Measurements from ENCODE around the gene MFNG. TPM values are rescaled to one million over a fixed set of nuclear protein-coding genes. Genes with fewer than 3 reads are reported as not detected.

Gene MFNG
- total RNA-seq, 1 donor from 2014 or later = 2.3 TPM

- H3K4me3 Mint-ChIP-seq = no peak overlapping the region
- Histone ChIP-seq H3K4me2 (no peak overlapping the region), H3K9me3 (ENCODE audit: low read depth) (no peaks in the 10 kb centered on the region), H4K20me1 (ENCODE audit: low read depth) (no peaks in the 10 kb centered on the region), H3K36me3 (no peaks in the 10 kb centered on the region), H3K4me3 (no peak overlapping the region), H3K4me1 (no peaks in the 10 kb centered on the region), H3K79me2 (ENCODE audit: low read depth) (no peaks in the 10 kb centered on the region), H2AFZ (replicated peaks) (no peak overlapping the region), H3K27me3 (no peaks in the 10 kb centered on the region), H3K27ac (no peak overlapping the region), H3F3A (ENCODE audit: low read depth) (no peaks in the 10 kb centered on the region), H3K9ac (no peak overlapping the region)
- peaks cover 2% of the 10 kb centered on the region for H3K36me3 Mint-ChIP-seq
- peak overlapping the region; percentile 89 for H3K27ac Mint-ChIP-seq
- H3K4me1 Mint-ChIP-seq = peaks cover 33% of the 10 kb centered on the region
- no peak for TF ChIP-seq EZH2phosphoT487 (IDR thresholded peaks at IDR 0.05)
- TF ChIP-seq EZH2 (IDR thresholded peaks at IDR 0.05) = no peak
- TF ChIP-seq, protein P1, sequence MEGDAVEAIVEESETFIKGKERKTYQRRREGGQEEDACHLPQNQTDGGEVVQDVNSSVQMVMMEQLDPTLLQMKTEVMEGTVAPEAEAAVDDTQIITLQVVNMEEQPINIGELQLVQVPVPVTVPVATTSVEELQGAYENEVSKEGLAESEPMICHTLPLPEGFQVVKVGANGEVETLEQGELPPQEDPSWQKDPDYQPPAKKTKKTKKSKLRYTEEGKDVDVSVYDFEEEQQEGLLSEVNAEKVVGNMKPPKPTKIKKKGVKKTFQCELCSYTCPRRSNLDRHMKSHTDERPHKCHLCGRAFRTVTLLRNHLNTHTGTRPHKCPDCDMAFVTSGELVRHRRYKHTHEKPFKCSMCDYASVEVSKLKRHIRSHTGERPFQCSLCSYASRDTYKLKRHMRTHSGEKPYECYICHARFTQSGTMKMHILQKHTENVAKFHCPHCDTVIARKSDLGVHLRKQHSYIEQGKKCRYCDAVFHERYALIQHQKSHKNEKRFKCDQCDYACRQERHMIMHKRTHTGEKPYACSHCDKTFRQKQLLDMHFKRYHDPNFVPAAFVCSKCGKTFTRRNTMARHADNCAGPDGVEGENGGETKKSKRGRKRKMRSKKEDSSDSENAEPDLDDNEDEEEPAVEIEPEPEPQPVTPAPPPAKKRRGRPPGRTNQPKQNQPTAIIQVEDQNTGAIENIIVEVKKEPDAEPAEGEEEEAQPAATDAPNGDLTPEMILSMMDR (IDR thresholded peaks at IDR 0.05) = peak; percentile 64
- peak; percentile 70 for DNase-seq (ENCODE audit: low spot score)
- no peaks in the 10 kb centered on the region for H3K9me3 Mint-ChIP-seq
- peaks cover 16% of the 10 kb centered on the region for H3K27me3 Mint-ChIP-seq (ENCODE audit: insufficient read depth, low read depth)
Measured at GRCh38 chr22:37492428-37493344, 6.5 kb upstream of the MFNG start.

GRCh38 chr22:37491559-37492427 is 5.6 kb upstream of the MFNG start:
- H4K20me1 ChIP-seq (ENCODE audit: low read depth) = no peaks in the 10 kb centered on the region
- Mint-ChIP-seq H3K36me3 (no peaks in the 10 kb centered on the region), H3K4me1 (peaks cover 36% of the 10 kb centered on the region), H3K9me3 (no peaks in the 10 kb centered on the region), H3K27ac (no peak overlapping the region), H3K4me3 (no peak overlapping the region), H3K27me3 (ENCODE audit: insufficient read depth, low read depth) (peaks cover 15% of the 10 kb centered on the region)
- H3K27me3 ChIP-seq = no peaks in the 10 kb centered on the region
- H3K9me3 ChIP-seq (ENCODE audit: low read depth) = no peaks in the 10 kb centered on the region
- no peak for TF ChIP-seq EZH2 (IDR thresholded peaks at IDR 0.05)
- TF ChIP-seq, protein P1 (IDR thresholded peaks at IDR 0.05) = no peak
- TF ChIP-seq EZH2phosphoT487 (IDR thresholded peaks at IDR 0.05) = no peak
- no peak overlapping the region for H3K9ac ChIP-seq
- H3K79me2 ChIP-seq (ENCODE audit: low read depth) = no peaks in the 10 kb centered on the region
- no peak overlapping the region for H3K27ac ChIP-seq
- H3K4me1 ChIP-seq = peaks cover 9% of the 10 kb centered on the region
- no peak overlapping the region for H3K4me3 ChIP-seq
- DNase-seq (ENCODE audit: low spot score) = no peak
- H3K4me2 ChIP-seq = no peak overlapping the region
- H3F3A ChIP-seq (ENCODE audit: low read depth) = peaks cover 3% of the 10 kb centered on the region
- no peaks in the 10 kb centered on the region for H3K36me3 ChIP-seq
- no peak overlapping the region for H2AFZ ChIP-seq (replicated peaks)

DNA sequence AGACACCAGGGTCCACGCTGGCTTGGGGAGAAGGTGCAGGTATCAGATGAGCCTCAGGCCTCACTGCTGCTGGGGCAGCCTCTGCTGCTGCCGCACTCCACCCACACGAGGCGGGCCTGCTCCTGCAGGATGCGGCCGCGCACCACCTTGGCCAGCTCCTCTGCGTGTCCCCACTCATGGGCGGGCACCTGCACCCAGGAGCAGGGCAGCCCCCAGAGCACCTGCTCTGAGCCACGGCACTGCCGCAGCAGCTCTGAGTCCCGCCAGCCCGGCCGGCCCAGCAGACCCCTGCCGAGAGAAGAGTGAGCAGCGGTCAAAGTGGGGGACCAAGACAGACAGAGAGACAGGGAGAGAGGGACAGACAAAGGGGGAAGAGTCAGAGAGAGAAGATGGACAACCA is 4.9 kb upstream of the MFNG start:
- DNase-seq (ENCODE audit: low spot score) = no peak
- H3K4me3 ChIP-seq = no peak overlapping the region
- peaks cover 8% of the 10 kb centered on the region for H3F3A ChIP-seq (ENCODE audit: low read depth)
- H3K27me3 ChIP-seq = no peaks in the 10 kb centered on the region
- Mint-ChIP-seq H3K4me1 (peaks cover 38% of the 10 kb centered on the region), H3K27ac (peak overlapping the region; percentile 64), H3K4me3 (no peak overlapping the region), H3K9me3 (no peaks in the 10 kb centered on the region), H3K27me3 (ENCODE audit: insufficient read depth, low read depth) (peaks cover 17% of the 10 kb centered on the region), H3K36me3 (no peaks in the 10 kb centered on the region)
- no peak overlapping the region for H3K27ac ChIP-seq
- no peaks in the 10 kb centered on the region for H3K9me3 ChIP-seq (ENCODE audit: low read depth)
- no peak overlapping the region for H3K9ac ChIP-seq
- no peaks in the 10 kb centered on the region for H3K79me2 ChIP-seq (ENCODE audit: low read depth)
- no peak overlapping the region for H2AFZ ChIP-seq (replicated peaks)
- H4K20me1 ChIP-seq (ENCODE audit: low read depth) = no peaks in the 10 kb centered on the region
- no peak overlapping the region for H3K4me2 ChIP-seq
- peaks cover 14% of the 10 kb centered on the region for H3K4me1 ChIP-seq
- no peaks in the 10 kb centered on the region for H3K36me3 ChIP-seq
- TF ChIP-seq EZH2 (IDR thresholded peaks at IDR 0.05) (no peak), EZH2phosphoT487 (IDR thresholded peaks at IDR 0.05) (no peak)
- TF ChIP-seq, protein P1 (IDR thresholded peaks at IDR 0.05) = no peak

Data from neural progenitor cell (in vitro differentiated cells).